IPS-20b (cell line): ENCODE measurements around the gene SETDB1.

Experiments used
- H3K27ac ChIP-seq: one replicate; pipeline ENCODE4 v1.5.1; 2013; ENCODE audit warnings: low read length
- H3K27me3 ChIP-seq: 2 replicates; pipeline ENCODE4 v1.6.1; 2013; ENCODE audit warnings: mild to moderate bottlenecking, low read length, inconsistent platforms; ENCODE audit not compliant: insufficient read depth
- H3K36me3 ChIP-seq: 2 replicates; pipeline ENCODE4 v1.6.1; 2013; ENCODE audit warnings: low read depth, mild to moderate bottlenecking, inconsistent platforms, low read length, moderate library complexity; ENCODE audit not compliant: insufficient read depth
- H3K4me1 ChIP-seq: 2 replicates; pipeline ENCODE4 v1.6.1; 2013; ENCODE audit warnings: mild to moderate bottlenecking, control low read depth, inconsistent platforms, low read length, moderate library complexity; ENCODE audit not compliant: insufficient read depth
- H3K4me3 ChIP-seq: 2 replicates; pipeline ENCODE4 v1.5.1; 2013; ENCODE audit warnings: mild to moderate bottlenecking, low read length, inconsistent platforms
- H3K9ac ChIP-seq: 2 replicates; pipeline ENCODE4 v1.6.1; 2013; ENCODE audit warnings: low read depth, mild to moderate bottlenecking, inconsistent platforms, low read length, moderate library complexity
- H3K9me3 ChIP-seq: 2 replicates; pipeline ENCODE4 v1.6.1; 2013; ENCODE audit warnings: mild to moderate bottlenecking, low read depth, low read length, inconsistent platforms; ENCODE audit not compliant: insufficient read depth

Gene SETDB1

DNA sequence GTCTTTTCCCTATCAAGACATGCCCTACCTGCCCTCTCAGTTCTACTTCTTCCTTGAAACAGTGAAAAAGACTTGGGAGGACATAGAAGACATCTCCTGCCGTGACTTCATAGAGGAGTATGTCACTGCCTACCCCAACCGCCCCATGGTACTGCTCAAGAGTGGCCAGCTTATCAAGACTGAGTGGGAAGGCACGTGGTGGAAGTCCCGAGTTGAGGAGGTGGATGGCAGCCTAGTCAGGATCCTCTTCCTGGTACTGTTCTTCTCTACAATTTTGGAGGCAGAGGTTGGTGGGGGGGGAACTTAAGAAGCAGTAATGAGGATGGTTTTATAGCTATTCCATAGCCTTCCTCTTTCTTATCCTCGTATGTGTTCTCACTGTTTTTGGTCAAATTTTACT is 18.7 kb downstream of the SETDB1 start:
- H3K36me3 ChIP-seq, result peaks cover 96% of the 10 kb centered on the region

DNA sequence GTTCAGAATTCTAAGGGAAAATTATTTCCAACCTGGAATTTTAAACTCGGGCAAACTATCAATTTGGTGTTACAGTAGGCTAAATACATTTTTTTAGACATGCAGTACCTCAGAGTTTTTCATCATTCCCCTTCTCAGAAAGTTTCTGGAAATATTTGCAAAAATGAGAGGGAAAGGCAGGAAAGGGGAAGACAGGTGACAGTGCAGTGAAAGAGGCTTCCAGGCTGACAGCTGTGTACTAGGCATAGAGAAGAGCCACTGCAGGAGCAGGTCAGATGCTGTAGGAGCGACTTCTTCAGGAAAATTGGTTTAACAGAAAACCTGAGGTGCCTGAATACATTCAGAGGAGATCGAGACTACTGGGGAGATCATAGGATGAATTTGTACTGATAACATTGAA is 28.5 kb downstream of the SETDB1 start:
- Histone ChIP-seq H3K9ac (no peak overlapping the region), H3K9me3 (no peaks in the 10 kb centered on the region), H3K27ac (no peak overlapping the region), H3K36me3 (peaks cover 89% of the 10 kb centered on the region), H3K27me3 (no peaks in the 10 kb centered on the region), H3K4me3 (no peak overlapping the region), H3K4me1 (no peaks in the 10 kb centered on the region)

More for the DNA sequence above, 18.7 kb downstream of the SETDB1 start:
- Histone ChIP-seq H3K27me3 (no peaks in the 10 kb centered on the region), H3K9me3 (no peaks in the 10 kb centered on the region), H3K27ac (no peak overlapping the region), H3K4me3 (no peak overlapping the region), H3K9ac (no peak overlapping the region), H3K4me1 (no peaks in the 10 kb centered on the region)

DNA sequence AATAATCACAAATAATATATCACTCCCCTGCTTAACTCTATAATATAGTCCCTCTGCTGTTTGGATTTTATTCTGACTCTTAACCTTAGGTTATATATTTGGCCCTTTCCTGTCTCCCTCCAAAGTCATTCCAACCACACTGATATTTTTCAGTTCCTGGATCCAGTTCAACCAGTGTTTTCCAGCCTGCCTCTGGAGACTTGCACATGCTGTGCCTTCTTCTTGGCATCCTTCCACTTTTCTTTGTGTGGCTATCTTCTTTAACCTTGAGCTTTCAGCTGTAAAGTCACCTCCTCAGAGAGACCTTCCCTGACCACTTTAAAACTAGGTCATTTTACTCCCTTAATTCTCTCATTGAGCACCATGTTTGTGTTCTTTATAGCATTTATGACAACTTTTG is 29.1 kb downstream of the SETDB1 start:
- no peak overlapping the region for H3K4me3 ChIP-seq
- H3K27ac ChIP-seq, result no peak overlapping the region
- no peaks in the 10 kb centered on the region for H3K9me3 ChIP-seq
- no peak overlapping the region for H3K9ac ChIP-seq
- H3K4me1 ChIP-seq, result no peaks in the 10 kb centered on the region
- no peaks in the 10 kb centered on the region for H3K27me3 ChIP-seq
- H3K36me3 ChIP-seq, result peaks cover 90% of the 10 kb centered on the region

DNA sequence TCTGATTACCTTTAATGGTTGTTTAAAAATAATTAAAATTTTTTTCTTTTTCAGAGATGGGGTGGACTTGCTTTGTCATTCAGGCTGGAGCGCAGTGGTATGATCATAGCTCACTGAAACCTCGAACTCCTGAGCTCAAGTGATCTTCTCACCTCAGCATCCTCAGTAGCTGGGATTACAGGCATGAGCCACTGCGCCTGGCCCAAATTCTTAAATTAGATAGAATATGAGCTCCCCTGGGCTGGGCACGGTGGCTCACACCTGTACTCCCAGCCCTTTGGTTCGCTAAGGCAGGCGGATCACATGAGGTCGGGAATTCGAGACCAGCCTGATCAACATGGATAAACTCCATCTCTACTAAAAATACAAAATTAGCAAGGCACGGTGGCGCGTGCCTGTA is 31.5 kb downstream of the SETDB1 start:
- Histone ChIP-seq H3K27me3 (no peaks in the 10 kb centered on the region), H3K4me1 (no peaks in the 10 kb centered on the region), H3K27ac (no peak overlapping the region), H3K36me3 (peaks cover 91% of the 10 kb centered on the region), H3K4me3 (no peak overlapping the region), H3K9me3 (no peaks in the 10 kb centered on the region), H3K9ac (no peak overlapping the region)

DNA sequence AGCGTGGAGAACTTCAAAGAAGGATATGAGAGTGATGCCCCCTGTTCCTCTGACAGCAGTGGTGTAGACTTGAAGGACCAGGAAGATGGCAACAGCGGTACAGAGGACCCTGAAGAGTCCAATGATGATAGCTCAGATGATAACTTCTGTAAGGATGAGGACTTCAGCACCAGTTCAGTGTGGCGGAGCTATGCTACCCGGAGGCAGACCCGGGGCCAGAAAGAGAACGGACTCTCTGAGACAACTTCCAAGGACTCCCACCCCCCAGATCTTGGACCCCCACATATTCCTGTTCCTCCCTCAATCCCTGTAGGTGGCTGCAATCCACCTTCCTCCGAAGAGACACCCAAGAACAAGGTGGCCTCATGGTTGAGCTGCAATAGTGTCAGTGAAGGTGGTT is 34.5 kb downstream of the SETDB1 start:
- Histone ChIP-seq H3K36me3 (peaks cover 93% of the 10 kb centered on the region), H3K4me1 (no peaks in the 10 kb centered on the region), H3K9me3 (no peaks in the 10 kb centered on the region), H3K9ac (no peak overlapping the region), H3K27me3 (no peaks in the 10 kb centered on the region), H3K4me3 (no peak overlapping the region), H3K27ac (no peak overlapping the region)

DNA sequence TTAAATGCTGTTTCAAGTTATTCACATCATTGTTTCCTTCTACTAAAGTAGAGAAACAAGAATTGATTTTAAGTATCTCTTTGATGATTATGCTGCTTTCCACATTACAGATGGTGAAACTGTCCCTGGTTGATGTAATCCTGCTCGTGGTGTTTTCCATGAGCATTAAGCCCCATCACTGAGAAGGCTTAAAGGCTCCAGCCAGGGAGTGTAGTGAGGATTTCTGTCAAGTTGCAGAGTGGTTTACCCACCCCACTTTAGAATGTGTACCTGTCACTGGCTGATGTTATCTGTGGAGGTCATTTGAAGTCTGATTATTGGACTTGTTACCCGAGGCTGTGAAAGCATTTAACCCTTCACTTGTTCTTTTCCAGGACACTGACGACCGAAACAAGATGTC is 35.6 kb downstream of the SETDB1 start:
- Histone ChIP-seq H3K4me1 (no peaks in the 10 kb centered on the region), H3K36me3 (peaks cover 97% of the 10 kb centered on the region), H3K27me3 (no peaks in the 10 kb centered on the region), H3K27ac (no peak overlapping the region), H3K4me3 (no peak overlapping the region), H3K9ac (no peak overlapping the region), H3K9me3 (no peaks in the 10 kb centered on the region)

DNA sequence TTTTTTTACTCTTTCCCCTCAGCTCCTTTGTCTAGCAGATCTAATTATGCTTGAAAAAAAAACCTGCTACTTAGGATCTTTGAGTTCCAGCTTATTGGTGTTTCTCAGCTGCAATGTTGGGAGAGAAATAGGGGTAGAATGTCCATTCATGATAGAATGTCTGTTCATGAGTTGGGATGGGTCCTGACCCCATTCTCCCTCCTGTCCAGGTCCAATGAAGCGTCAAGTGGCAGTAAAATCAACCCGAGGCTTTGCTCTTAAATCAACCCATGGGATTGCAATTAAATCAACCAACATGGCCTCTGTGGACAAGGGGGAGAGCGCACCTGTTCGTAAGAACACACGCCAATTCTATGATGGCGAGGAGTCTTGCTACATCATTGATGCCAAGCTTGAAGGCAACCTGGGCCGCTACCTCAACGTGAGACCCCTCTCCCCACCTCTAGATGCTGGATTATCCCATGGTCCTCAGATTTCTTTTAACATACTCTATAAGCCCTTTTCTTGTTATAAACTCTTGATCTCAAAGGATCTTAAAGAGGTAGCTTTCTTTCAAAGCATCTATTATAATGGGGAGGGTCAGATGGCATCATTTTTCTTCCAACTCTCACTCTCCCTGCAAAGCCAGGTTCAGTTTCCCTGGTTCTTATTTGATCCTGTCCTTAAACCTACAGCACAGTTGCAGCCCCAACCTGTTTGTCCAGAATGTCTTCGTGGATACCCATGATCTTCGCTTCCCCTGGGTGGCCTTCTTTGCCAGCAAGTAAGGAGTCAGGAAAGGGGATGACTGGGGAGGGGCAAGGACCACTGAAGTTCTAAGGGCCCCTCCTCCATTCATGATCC is 37.4 kb downstream of the SETDB1 start:
- H3K27me3 ChIP-seq, result no peaks in the 10 kb centered on the region
- no peak overlapping the region for H3K27ac ChIP-seq
- peaks cover 99% of the 10 kb centered on the region for H3K36me3 ChIP-seq
- no peak overlapping the region for H3K9ac ChIP-seq
- no peaks in the 10 kb centered on the region for H3K9me3 ChIP-seq
- no peak overlapping the region for H3K4me3 ChIP-seq
- H3K4me1 ChIP-seq, result no peaks in the 10 kb centered on the region

DNA sequence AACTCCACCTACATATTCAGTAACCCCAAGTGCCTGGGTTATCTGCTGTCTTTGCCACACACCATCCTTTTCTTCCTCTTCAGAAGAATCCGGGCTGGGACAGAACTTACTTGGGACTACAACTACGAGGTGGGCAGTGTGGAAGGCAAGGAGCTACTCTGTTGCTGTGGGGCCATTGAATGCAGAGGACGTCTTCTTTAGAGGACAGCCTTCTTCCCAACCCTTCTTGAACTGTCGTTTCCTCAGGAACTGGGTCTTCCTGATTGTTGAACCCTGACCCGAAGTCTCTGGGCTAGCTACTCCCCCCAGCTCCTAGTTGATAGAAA is 38.0 kb downstream of the SETDB1 start:
- Histone ChIP-seq H3K4me1 (no peaks in the 10 kb centered on the region), H3K36me3 (peaks cover 98% of the 10 kb centered on the region)

DNA sequence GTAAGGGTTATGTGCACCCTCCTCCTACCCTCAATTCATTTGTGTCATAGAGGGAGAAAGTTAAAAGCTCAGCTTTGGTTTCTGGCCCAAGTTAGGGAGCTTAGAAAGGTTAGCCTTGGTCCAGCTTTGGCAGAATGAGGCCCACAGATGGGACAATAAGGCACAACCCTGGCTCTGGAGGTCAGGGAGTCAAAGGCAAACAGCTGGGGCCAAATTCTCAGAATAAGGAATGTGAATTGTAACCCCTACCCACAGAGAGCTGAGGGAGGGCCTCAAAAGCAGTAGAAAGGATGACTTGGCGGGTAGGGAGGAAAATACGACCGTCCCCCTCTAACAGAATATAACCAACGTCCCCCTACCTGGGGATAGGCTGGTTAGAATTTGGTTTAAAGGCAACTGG is 39.4 kb downstream of the SETDB1 start:
- H3K9me3 ChIP-seq, result no peaks in the 10 kb centered on the region
- no peak overlapping the region for H3K4me3 ChIP-seq
- H3K27ac ChIP-seq, result no peak overlapping the region
- no peak overlapping the region for H3K9ac ChIP-seq
- peaks cover under 1% of the 10 kb centered on the region; the same call in 1 of the 2 replicates for H3K4me1 ChIP-seq
- no peaks in the 10 kb centered on the region for H3K27me3 ChIP-seq
- H3K36me3 ChIP-seq, result peaks cover 84% of the 10 kb centered on the region

More for the DNA sequence above, 38.0 kb downstream of the SETDB1 start:
- Histone ChIP-seq H3K4me3 (no peak overlapping the region), H3K9me3 (no peaks in the 10 kb centered on the region), H3K9ac (no peak overlapping the region), H3K27me3 (no peaks in the 10 kb centered on the region), H3K27ac (no peak overlapping the region)

DNA sequence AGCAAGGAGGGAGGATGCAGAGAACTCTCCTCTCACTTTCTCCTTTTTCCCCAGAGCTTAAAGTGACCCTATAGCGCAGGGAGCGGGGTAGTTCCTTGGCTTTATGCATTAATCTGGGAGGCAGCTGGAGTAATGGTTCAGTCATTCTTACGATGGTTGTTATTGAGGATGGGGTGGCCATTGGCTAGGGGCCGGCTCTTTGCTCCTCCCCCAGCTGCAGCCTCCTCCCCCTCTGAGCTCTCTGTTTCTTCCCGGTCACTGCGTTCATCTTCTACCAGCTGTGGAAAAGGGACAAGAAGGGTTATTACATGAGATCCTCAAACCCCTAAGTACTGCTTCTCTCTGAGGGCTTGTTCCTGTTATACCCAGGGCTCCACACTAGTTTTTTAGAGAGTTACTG is 39.8 kb downstream of the SETDB1 start:
- H3K36me3 ChIP-seq, result peaks cover 80% of the 10 kb centered on the region
- H3K4me3 ChIP-seq, result no peak overlapping the region
- peaks cover 4% of the 10 kb centered on the region for H3K4me1 ChIP-seq
- no peak overlapping the region for H3K9ac ChIP-seq
- no peak overlapping the region for H3K27ac ChIP-seq
- no peaks in the 10 kb centered on the region for H3K27me3 ChIP-seq
- H3K9me3 ChIP-seq, result no peaks in the 10 kb centered on the region

DNA sequence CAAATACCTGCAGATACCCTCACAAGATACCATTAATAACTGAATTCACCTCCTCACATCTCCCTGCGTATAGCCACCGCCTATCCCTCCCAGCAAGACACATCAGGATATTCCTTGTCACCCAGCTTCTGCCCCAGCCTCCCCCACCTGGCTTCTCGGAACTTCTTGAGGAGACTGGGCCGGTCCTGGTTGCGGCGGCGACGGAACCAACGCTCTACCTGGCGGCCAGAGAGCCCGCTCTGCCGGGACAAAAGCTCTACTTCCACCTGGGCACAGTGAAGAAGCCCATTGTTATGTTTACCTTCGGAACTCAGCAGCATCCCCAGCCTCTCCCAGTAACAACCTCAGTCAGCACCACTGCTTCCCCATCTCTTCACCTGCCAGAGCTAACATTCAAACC is 41.8 kb downstream of the SETDB1 start:
- H3K9ac ChIP-seq, result no peak overlapping the region
- H3K4me1 ChIP-seq, result peaks cover 21% of the 10 kb centered on the region
- H3K9me3 ChIP-seq, result no peaks in the 10 kb centered on the region
- peaks cover 61% of the 10 kb centered on the region for H3K36me3 ChIP-seq
- no peaks in the 10 kb centered on the region for H3K27me3 ChIP-seq
- no peak overlapping the region for H3K4me3 ChIP-seq
- H3K27ac ChIP-seq, result no peak overlapping the region

DNA sequence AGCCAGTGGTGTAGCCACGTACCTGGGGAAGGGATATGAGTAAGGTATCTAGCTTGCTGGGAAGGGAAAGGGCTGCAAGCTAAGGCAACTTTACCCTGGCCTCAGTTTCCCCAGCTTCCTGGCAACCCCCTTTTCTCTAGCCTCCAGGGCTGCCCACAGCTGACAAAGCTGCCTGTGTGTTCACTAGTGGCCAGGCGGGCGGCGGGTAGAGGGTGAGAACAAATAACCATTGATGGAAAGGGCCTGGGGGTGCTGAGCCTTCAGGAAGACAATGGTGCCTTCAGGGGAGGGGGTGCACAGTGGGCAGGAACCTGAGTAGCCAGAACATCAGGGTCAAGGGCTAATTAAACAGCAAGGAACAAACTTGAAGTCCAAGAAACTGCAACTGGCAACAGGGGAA is 42.3 kb downstream of the SETDB1 start:
- H3K4me1 ChIP-seq, result peaks cover 21% of the 10 kb centered on the region
- H3K27me3 ChIP-seq, result no peaks in the 10 kb centered on the region
- no peak overlapping the region for H3K9ac ChIP-seq
- H3K4me3 ChIP-seq, result no peak overlapping the region
- no peaks in the 10 kb centered on the region for H3K9me3 ChIP-seq
- H3K36me3 ChIP-seq, result peaks cover 55% of the 10 kb centered on the region
- no peak overlapping the region for H3K27ac ChIP-seq
